DND-41 (cell line): ENCODE measurements around the gene GPR89B.

ENCODE experiments used
- CTCF ChIP-seq: IDR thresholded peaks from 2 replicates; pipeline ENCODE4 v1.5.1; 2012; ENCODE audit warnings: borderline replicate concordance, low read length, moderate library complexity, mild to moderate bottlenecking; ENCODE audit not compliant: poor library complexity, severe bottlenecking; ENCODE audit errors: extremely low read depth
- EZH2 ChIP-seq: IDR thresholded peaks from 3 replicates; pipeline ENCODE4 v1.6.1; 2012; ENCODE audit warnings: borderline replicate concordance, low read depth, mild to moderate bottlenecking, moderate library complexity, low read length, inconsistent platforms; ENCODE audit not compliant: severe bottlenecking

GRCh38 chr1:147897789-147898188, 30.4 kb upstream of the GPR89B start:
- TF ChIP-seq CTCF (no peak), EZH2 (no peak)
